Left renal cortex interstitium (tissue), 4 donors: ENCODE results near the gene WFDC13. TPM values are rescaled to one million over a fixed set of nuclear protein-coding genes. Genes with fewer than 3 reads are reported as not detected.

Experiments
- polyA plus RNA-seq, 4 donors: library from polyadenylated mRNA; unstranded; fragments of 120-200 nt; gene quantifications; one replicate each; pipeline ENCODE4 v1.2.1, GENCODE V29; 2013; ENCODE audit not compliant: insufficient read length in 4 of 4

Gene WFDC13
- polyA plus RNA-seq, 4 donors: not detected

Other genes with a start within 250 kb of the WFDC13 start
- 100 to 1,000 TPM; 156 to 270 (median 212) TPM for gene WFDC2, start 232.3 kb upstream of the WFDC13 start, polyA plus RNA-seq
- gene SPINT3, start 186.4 kb upstream of the WFDC13 start, polyA plus RNA-seq: not detected
- gene WFDC6, start 162.6 kb upstream of the WFDC13 start, polyA plus RNA-seq: not detected
- gene EPPIN, start 154.6 kb upstream of the WFDC13 start, polyA plus RNA-seq: under 1 TPM; 0.08 to 0.65 (median 0.31) TPM
- gene WFDC8, start 122.8 kb upstream of the WFDC13 start, polyA plus RNA-seq: under 1 TPM in 1 of 4 donors, not detected in 3; 0.27 TPM
- gene WFDC10A, start 72.3 kb upstream of the WFDC13 start, polyA plus RNA-seq: not detected
- not detected for gene WFDC9, start 70.8 kb upstream of the WFDC13 start, polyA plus RNA-seq
- gene WFDC11, start 31.8 kb upstream of the WFDC13 start, polyA plus RNA-seq: under 1 TPM in 1 of 4 donors, not detected in 3; 0.27 TPM
- gene WFDC10B, start 3.0 kb downstream of the WFDC13 start, polyA plus RNA-seq: not detected
- not detected for gene SPINT4, start 20.3 kb downstream of the WFDC13 start, polyA plus RNA-seq
- 1 to 10 TPM; 1.0 to 2.2 (median 1.7) TPM for gene WFDC3, start 89.8 kb downstream of the WFDC13 start, polyA plus RNA-seq
- 10 to 100 TPM; 34.9 to 46.2 (median 39.1) TPM for gene DNTTIP1, start 89.9 kb downstream of the WFDC13 start, polyA plus RNA-seq
- gene UBE2C, start 110.6 kb downstream of the WFDC13 start, polyA plus RNA-seq: 10 to 100 TPM; 56.3 to 76.9 (median 67.4) TPM
- gene TNNC2, start 125.3 kb downstream of the WFDC13 start, polyA plus RNA-seq: 1 to 10 TPM in 2 of 4 donors, under 1 TPM in 2; 0.32 to 1.4 (median 0.98) TPM
- 10 to 100 TPM; 11.3 to 22.4 (median 17.5) TPM for gene SNX21, start 131.8 kb downstream of the WFDC13 start, polyA plus RNA-seq
- 10 to 100 TPM; 20.9 to 32.3 (median 26.7) TPM for gene ACOT8, start 155.4 kb downstream of the WFDC13 start, polyA plus RNA-seq
- gene ZSWIM3, start 155.6 kb downstream of the WFDC13 start, polyA plus RNA-seq: 1 to 10 TPM; 5.4 to 5.7 (median 5.6) TPM
- gene ZSWIM1, start 179.2 kb downstream of the WFDC13 start, polyA plus RNA-seq: 10 to 100 TPM; 13.3 to 18.5 (median 15.7) TPM
- 1 to 10 TPM; 2.6 to 7.4 (median 4.8) TPM for gene SPATA25, start 185.6 kb downstream of the WFDC13 start, polyA plus RNA-seq
- 10 to 100 TPM in 2 of 4 donors, 1 to 10 TPM in 2; 4.2 to 11.2 (median 9.3) TPM for gene NEURL2, start 189.2 kb downstream of the WFDC13 start, polyA plus RNA-seq
- 100 to 1,000 TPM; 112 to 176 (median 131) TPM for gene CTSA, start 189.3 kb downstream of the WFDC13 start, polyA plus RNA-seq
- 100 to 1,000 TPM; 122 to 170 (median 131) TPM for gene PLTP, start 210.1 kb downstream of the WFDC13 start, polyA plus RNA-seq
- 10 to 100 TPM; 43.3 to 57.8 (median 50.8) TPM for gene PCIF1, start 232.6 kb downstream of the WFDC13 start, polyA plus RNA-seq